H1 (cell line): Measurements from ENCODE around the gene VGF.

Source experiments
- CBX5 ChIP-seq: fragments of 300-800, 300-1000 bp; sonication (generic); IDR thresholded peaks from 2 replicates; pipeline ENCODE4 v1.7.1; 2016; ENCODE audit warnings: antibody characterized with exemption, low read length, low read depth
- CTCF ChIP-seq, 3 experiments: IDR thresholded peaks; 1 replicate in 2 of 3; 2 replicates in 1 of 3; pipeline versions ENCODE4 v1.5.1 to v1.6.1; 2011; ENCODE audit warnings: low read length in 3 of 3, mild to moderate bottlenecking in 3 of 3, inconsistent platforms in 2 of 3, low read depth in 1 of 3, moderate library complexity in 1 of 3; ENCODE audit not compliant: insufficient read depth in 1 of 3; ENCODE audit errors: control extremely low read depth in 1 of 3
- EGR1 ChIP-seq: IDR thresholded peaks from 2 replicates; pipeline ENCODE4 v1.6.1; 2011; ENCODE audit warnings: low read depth, low read length, borderline replicate concordance
- EZH2 ChIP-seq: fragments of 200-600 bp; sonication (generic); IDR thresholded peaks from 2 replicates; pipeline ENCODE4 v1.7.1; 2012; ENCODE audit warnings: low read depth, mild to moderate bottlenecking, moderate library complexity, low read length, inconsistent platforms; ENCODE audit not compliant: severe bottlenecking
- GABPA ChIP-seq: IDR thresholded peaks from 2 replicates; pipeline ENCODE4 v1.6.1; 2011; ENCODE audit warnings: mild to moderate bottlenecking, low read length, moderate library complexity, borderline replicate concordance; ENCODE audit not compliant: insufficient read depth
- JUND ChIP-seq: IDR thresholded peaks from 2 replicates; pipeline ENCODE4 v1.6.1; 2011; ENCODE audit warnings: mild to moderate bottlenecking, improper control_type of control experiment, low read length
- KDM1A ChIP-seq: fragments of 200-600, 300-600 bp; sonication (generic); IDR thresholded peaks from 2 replicates; pipeline ENCODE4 v1.7.1; 2016; ENCODE audit warnings: mild to moderate bottlenecking, low read length, borderline replicate concordance
- KDM4A ChIP-seq: IDR thresholded peaks from one replicate; pipeline ENCODE4 v1.7.1; 2012; ENCODE audit warnings: low read depth, mild to moderate bottlenecking, moderate library complexity, low read length, inconsistent platforms; ENCODE audit not compliant: severe bottlenecking
- POLR2A ChIP-seq, 2 experiments: IDR thresholded peaks; 1 replicate in 1 of 2; 2 replicates in 1 of 2; pipeline ENCODE4 v1.6.1; 2011; ENCODE audit warnings: low read depth in 2 of 2, low read length in 2 of 2, mild to moderate bottlenecking in 2 of 2; ENCODE audit errors: control extremely low read depth in 1 of 2
- RBBP5 ChIP-seq: IDR thresholded peaks from 2 replicates; pipeline ENCODE4 v1.7.1; 2012; ENCODE audit warnings: low read depth, mild to moderate bottlenecking, inconsistent platforms, low read length, moderate library complexity, borderline replicate concordance
- SP1 ChIP-seq: IDR thresholded peaks from 2 replicates; pipeline ENCODE4 v1.6.1; 2011; ENCODE audit warnings: low read depth, low read length
- SP4 ChIP-seq: IDR thresholded peaks from 2 replicates; pipeline ENCODE4 v1.6.1; 2012; ENCODE audit warnings: low read length, inconsistent platforms
- TAF7 ChIP-seq: optimal IDR thresholded peaks from 2 replicates; pipeline ENCODE3; 2011; ENCODE audit warnings: low read depth, mild to moderate bottlenecking, inconsistent platforms, low read length, moderate library complexity, borderline replicate concordance
- ZNF274 ChIP-seq: IDR thresholded peaks from 2 replicates; pipeline ENCODE4 v1.7.0; 2012; ENCODE audit warnings: low read length, borderline replicate concordance; ENCODE audit errors: extremely low read depth

- TF ChIP-seq CTCF (IDR thresholded peaks at IDR 0.05; ENCODE audit: control extremely low read depth in 1 of 3, insufficient read depth in 1 of 3, low read depth in 1 of 3, low read length in 3 of 3) (no peak), POLR2A (IDR thresholded peaks at IDR 0.05; ENCODE audit: control extremely low read depth in 1 of 2, low read depth in 2 of 2, low read length in 2 of 2) (no peak), KDM1A (no peak), EZH2 (no peak), TAF7 (no peak), KDM4A (peak; percentile 78), RBBP5 (0 out of 2 replicates have a peak, but pooled peaks have one; percentile 48), SP4 (no peak), JUND (no peak), CBX5 (no peak), ZNF274 (no peak), EGR1 (no peak), SP1 (no peak), GABPA (no peak)
Observed at GRCh38 chr7:101154693-101155102, 10.7 kb downstream of the VGF start.
